Activated CD8-positive, alpha-beta T cell treated with anti-CD3 and anti-CD28 coated beads, Interleukin-2, amount 10 ng/mL, durations not matched to agents 7 days and 5 days (primary cell): ENCODE results near the gene ABHD17C. TPM values are rescaled to one million over a fixed set of nuclear protein-coding genes. Genes with fewer than 3 reads are reported as not detected.
"Not testable (repeated sequence)": the region's sequence is repeated elsewhere in the genome, so short reads cannot be mapped to it uniquely, and the experiment has no call there.

Experiments
- ATAC-seq: fragments of 150-1000 bp; cut with Tn5 transposase; one replicate; pipeline ENCODE4 v1.10.0; 2021; ENCODE audit warnings: moderate library complexity
- CTCF ChIA-PET: fragments of 350-600 bp; sonication (Branson Sonifier 250); formaldehyde crosslinking; loops from one replicate; lab custom pipeline; 2021; ENCODE audit warnings: antibody characterized with exemption; lab: Charles Lee
- POLR2A ChIA-PET: fragments of 350-600 bp; sonication (Branson Sonifier 250); formaldehyde crosslinking; loops from one replicate; lab custom pipeline; 2021; ENCODE audit warnings: antibody characterized with exemption; lab: Charles Lee
- DNase-seq: peaks from one replicate; pipeline ENCODE4 v3.0.0-alpha.2; 2020
- H3K27ac Mint-ChIP-seq: one replicate; pipeline ENCODE4 v1.8.0; 2021; ENCODE audit warnings: mild to moderate bottlenecking, mixed read lengths
- H3K27me3 Mint-ChIP-seq: one replicate; pipeline ENCODE4 v1.8.0; 2021; ENCODE audit warnings: low read depth, mixed read lengths
- H3K36me3 Mint-ChIP-seq: one replicate; pipeline ENCODE4 v1.8.0; 2021; ENCODE audit warnings: low read depth, mixed read lengths
- H3K4me1 Mint-ChIP-seq: one replicate; pipeline ENCODE4 v1.8.0; 2021; ENCODE audit warnings: low read depth, mixed read lengths
- H3K4me3 Mint-ChIP-seq: one replicate; pipeline ENCODE4 v1.8.0; 2021; ENCODE audit warnings: mild to moderate bottlenecking, mixed read lengths
- H3K9me3 Mint-ChIP-seq: one replicate; pipeline ENCODE4 v1.8.0; 2022; ENCODE audit warnings: mixed read lengths; ENCODE audit not compliant: insufficient read depth
- total RNA-seq, 2 experiments: library from RNA; stranded (reverse); gene quantifications; one replicate each; pipeline ENCODE4 v1.2.3, GENCODE V29; 2021

ABHD17C gene
- total RNA-seq, 2 experiments from 2014 or later: 1.4 to 2.1 TPM

GRCh38 chr15:80753161-80753560 lies 58.1 kb downstream of the ABHD17C start:
- Mint-ChIP-seq H3K27ac (no peak overlapping the region), H3K4me1 (peaks cover 4% of the 10 kb centered on the region), H3K4me3 (no peak overlapping the region), H3K27me3 (peaks cover 1% of the 10 kb centered on the region), H3K9me3 (no peaks in the 10 kb centered on the region), H3K36me3 (no peaks in the 10 kb centered on the region)
- DNase-seq (no peak), ATAC-seq (no peak)
- CTCF ChIA-PET: interaction anchor here (0.9 to 1.4 kb wide), 2 partner anchors 23 to 514 kb away, joined by 3 to 4 read pairs; no protein-coding TSS in a partner anchor
- POLR2A ChIA-PET: no interaction called here

- DNase-seq (no peak), ATAC-seq (no peak)
- ChIA-PET POLR2A (no interaction called here), CTCF (no interaction called here)
- H3K36me3 Mint-ChIP-seq: no peaks in the 10 kb centered on the region
- no peaks in the 10 kb centered on the region for H3K9me3 Mint-ChIP-seq
- H3K27me3 Mint-ChIP-seq: peaks cover 9% of the 10 kb centered on the region
- H3K4me1 Mint-ChIP-seq: peaks cover 4% of the 10 kb centered on the region
- H3K27ac Mint-ChIP-seq: no peak overlapping the region
- no peak overlapping the region for H3K4me3 Mint-ChIP-seq
Measured at GRCh38 chr15:80754014-80754413, 58.9 kb downstream of the ABHD17C start.

- ATAC-seq (no peak), DNase-seq (no peak)
- Mint-ChIP-seq H3K4me3 (no peak overlapping the region), H3K27ac (no peak overlapping the region), H3K27me3 (peaks cover 9% of the 10 kb centered on the region), H3K9me3 (no peaks in the 10 kb centered on the region), H3K36me3 (no peaks in the 10 kb centered on the region), H3K4me1 (peaks cover 4% of the 10 kb centered on the region)
- ChIA-PET POLR2A (no interaction called here), CTCF (no interaction called here)
Measured at GRCh38 chr15:80755885-80756284, 60.8 kb downstream of the ABHD17C start.

- Mint-ChIP-seq H3K27ac (no peak overlapping the region), H3K4me1 (peaks cover 4% of the 10 kb centered on the region), H3K36me3 (no peaks in the 10 kb centered on the region), H3K4me3 (no peak overlapping the region), H3K27me3 (peaks cover 9% of the 10 kb centered on the region), H3K9me3 (no peaks in the 10 kb centered on the region)
- DNase-seq (no peak), ATAC-seq (no peak)
- POLR2A ChIA-PET: no interaction called here
- CTCF ChIA-PET: no interaction called here
Measured at GRCh38 chr15:80758130-80758745, 63.1 kb downstream of the ABHD17C start.

- Mint-ChIP-seq H3K9me3 (no peaks in the 10 kb centered on the region), H3K4me3 (no peak overlapping the region), H3K36me3 (no peaks in the 10 kb centered on the region), H3K27me3 (peaks cover 9% of the 10 kb centered on the region), H3K27ac (no peak overlapping the region), H3K4me1 (peaks cover 1% of the 10 kb centered on the region)
- POLR2A ChIA-PET: no interaction called here
- no peak for DNase-seq
- CTCF ChIA-PET: interaction anchor here (1.2 kb wide), 1 partner anchor 15 kb away, joined by 3 read pairs; no protein-coding TSS in a partner anchor
- ATAC-seq: no peak
Measured at GRCh38 chr15:80760960-80761359, 65.8 kb downstream of the ABHD17C start.

GRCh38 chr15:80761754-80762153 lies 66.6 kb downstream of the ABHD17C start:
- POLR2A ChIA-PET: no interaction called here
- CTCF ChIA-PET: no interaction called here
- Mint-ChIP-seq H3K4me1 (no peaks in the 10 kb centered on the region), H3K36me3 (no peaks in the 10 kb centered on the region), H3K27me3 (peaks cover 9% of the 10 kb centered on the region), H3K27ac (no peak overlapping the region), H3K4me3 (no peak overlapping the region), H3K9me3 (no peaks in the 10 kb centered on the region)
- DNase-seq (no peak), ATAC-seq (no peak)

GRCh38 chr15:80763235-80763634 lies 68.1 kb downstream of the ABHD17C start:
- H3K27ac Mint-ChIP-seq, POLR2A ChIA-PET, DNase-seq, ATAC-seq, H3K36me3 Mint-ChIP-seq, H3K4me1 Mint-ChIP-seq, H3K9me3 Mint-ChIP-seq, H3K4me3 Mint-ChIP-seq, CTCF ChIA-PET, H3K27me3 Mint-ChIP-seq: not testable (repeated sequence)

GRCh38 chr15:80764535-80764934 lies 69.4 kb downstream of the ABHD17C start:
- Mint-ChIP-seq H3K4me3 (no peak overlapping the region), H3K9me3 (no peaks in the 10 kb centered on the region), H3K27me3 (peaks cover 2% of the 10 kb centered on the region), H3K27ac (no peak overlapping the region), H3K36me3 (no peaks in the 10 kb centered on the region), H3K4me1 (no peaks in the 10 kb centered on the region)
- no peak for DNase-seq
- ChIA-PET CTCF (interaction anchor here (1.7 kb wide), 1 partner anchor 12 kb away, joined by 6 read pairs; no protein-coding TSS in a partner anchor), POLR2A (no interaction called here)
- ATAC-seq: no peak

- Mint-ChIP-seq H3K9me3 (no peaks in the 10 kb centered on the region), H3K4me3 (no peak overlapping the region), H3K36me3 (no peaks in the 10 kb centered on the region), H3K27me3 (peaks cover 2% of the 10 kb centered on the region), H3K27ac (no peak overlapping the region), H3K4me1 (no peaks in the 10 kb centered on the region)
- ChIA-PET POLR2A (no interaction called here), CTCF (interaction anchor here (2.9 kb wide), 1 partner anchor 10 kb away, joined by 13 read pairs; no protein-coding TSS in a partner anchor)
- ATAC-seq (no peak), DNase-seq (no peak)
Measured at GRCh38 chr15:80766275-80766674, 71.2 kb downstream of the ABHD17C start.

GRCh38 chr15:80768158-80768557 lies 73.0 kb downstream of the ABHD17C start:
- Mint-ChIP-seq H3K27me3 (peaks cover 2% of the 10 kb centered on the region), H3K27ac (no peak overlapping the region), H3K4me1 (no peaks in the 10 kb centered on the region), H3K36me3 (no peaks in the 10 kb centered on the region), H3K9me3 (no peaks in the 10 kb centered on the region), H3K4me3 (no peak overlapping the region)
- POLR2A ChIA-PET: no interaction called here
- no peak for DNase-seq
- ATAC-seq: no peak
- CTCF ChIA-PET: interaction anchor here (0.7 to 2.9 kb wide), 2 partner anchors 8 to 225 kb away, joined by 3 to 13 read pairs; no protein-coding TSS in a partner anchor

- CTCF ChIA-PET: no interaction called here
- no peaks in the 10 kb centered on the region for H3K4me1 Mint-ChIP-seq
- DNase-seq (no peak), ATAC-seq (no peak)
- no peak overlapping the region for H3K4me3 Mint-ChIP-seq
- H3K9me3 Mint-ChIP-seq: no peaks in the 10 kb centered on the region
- peaks cover 2% of the 10 kb centered on the region for H3K27me3 Mint-ChIP-seq
- POLR2A ChIA-PET: no interaction called here
- H3K27ac Mint-ChIP-seq: no peak overlapping the region
- no peaks in the 10 kb centered on the region for H3K36me3 Mint-ChIP-seq
Measured at GRCh38 chr15:80769153-80769828, 74.2 kb downstream of the ABHD17C start.
